ENCODE data around the gene SLC25A12. TPM values are rescaled to one million over a fixed set of nuclear protein-coding genes. Genes with fewer than 3 reads are reported as not detected.

Gene SLC25A12
- total and polyA plus RNA-seq, 10 of the 15 experiments (the other 5 are each of a cell fraction or from before 2014, with no cell fraction given): 20.9 to 50.0 (median 33.0) TPM

DNA sequence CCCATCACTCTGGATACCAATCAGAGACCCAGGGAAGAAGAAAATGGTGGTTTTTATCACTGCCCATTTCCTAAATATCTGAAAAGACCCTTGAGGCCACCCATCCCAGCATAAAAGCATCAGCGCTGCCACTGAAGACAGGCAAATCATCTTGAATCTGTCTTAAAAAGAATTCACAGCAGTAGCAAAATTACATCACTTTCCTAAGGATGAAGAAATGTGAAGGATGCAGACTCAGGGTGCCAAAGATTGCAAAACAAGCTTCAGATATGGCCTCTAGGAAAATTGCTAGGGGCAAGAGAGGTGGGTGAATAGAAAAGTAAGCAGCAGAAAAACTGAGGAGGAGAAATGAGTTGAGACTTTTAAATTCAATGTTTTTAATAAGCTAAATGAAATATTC is 70.0 kb downstream of the SLC25A12 start:
- WGBS (ENCODE audit: insufficient coverage, insufficient replicate concordance, low lambda C conversion rate, missing lambda C conversion rate): 94% methylated on average over 1 of the region's 1 CpG
- CTCF ChIA-PET: interaction anchor here (1.5 kb wide), 1 partner anchor 280 kb away, joined by 7 read pairs; no protein-coding TSS in a partner anchor

More for the DNA sequence above, 70.0 kb downstream of the SLC25A12 start:
- Histone ChIP-seq H2AFZ (ENCODE audit: control insufficient read depth, low read depth, low read length) (no peak overlapping the region), H3K4me2 (ENCODE audit: control insufficient read depth, insufficient read depth) (no peak overlapping the region), H3K36me3 (ENCODE audit: control insufficient read depth in 2 of 2, insufficient read depth in 2 of 2, low read length in 1 of 2) (peaks cover 1 to 6% of the 10 kb centered on the region in 2 experiments; a peak in 3 of 4 replicates), H3K27me3 (replicated peaks in 1 of 2; ENCODE audit: control insufficient read depth in 2 of 2, insufficient read depth in 2 of 2, low read length in 1 of 2) (no peaks in the 10 kb centered on the region), H4K20me1 (ENCODE audit: control insufficient read depth, insufficient read depth) (no peaks in the 10 kb centered on the region), H3K4me3 (no peak overlapping the region), H3K9ac (ENCODE audit: control insufficient read depth, insufficient read depth, low read length) (no peak overlapping the region), H3K79me2 (ENCODE audit: control insufficient read depth, insufficient read depth, low read length) (no peaks in the 10 kb centered on the region), H3K27ac (ENCODE audit: control insufficient read depth, insufficient read depth) (no peak overlapping the region), H3K4me1 (ENCODE audit: control insufficient read depth, insufficient read depth, low read length) (no peaks in the 10 kb centered on the region), H3K9me3 (replicated peaks; ENCODE audit: control insufficient read depth, insufficient read depth, low read length) (no peaks in the 10 kb centered on the region; the same call in 1 of the 3 replicates)
- no peak for ATAC-seq
- POLR2A ChIA-PET: interaction anchor here (0.6 kb wide), 1 partner anchor 79 kb away, joined by 3 read pairs; no protein-coding TSS in a partner anchor
- no peak for FAIRE-seq
- SMC1A ChIA-PET (ENCODE audit: uncharacterized antibody, unreplicated experiment): interaction anchor here (0.7 to 2.3 kb wide), 6 partner anchors 8 to 283 kb away, joined by 3 to 12 read pairs (median 4); no protein-coding TSS in a partner anchor
- RAD21 ChIA-PET (ENCODE audit: unreplicated experiment): interaction anchor here (1.4 kb wide), 1 partner anchor 12 kb away, joined by 3 read pairs; no protein-coding TSS in a partner anchor
- no TSS peak for BruUV-seq (replicated peaks)
- intact Hi-C loops (cut with micrococcal nuclease; ENCODE audit: unreplicated experiment): no loop called here
- DNase-seq (ENCODE audit: low read depth, low spot score): no peak
- no peak for TF ChIP-seq CHD4 (IDR thresholded peaks at IDR 0.05)
- TF ChIP-seq SP1 (IDR thresholded peaks at IDR 0.05; ENCODE audit: low read depth, low read length): no peak
- TF ChIP-seq, protein P1, sequence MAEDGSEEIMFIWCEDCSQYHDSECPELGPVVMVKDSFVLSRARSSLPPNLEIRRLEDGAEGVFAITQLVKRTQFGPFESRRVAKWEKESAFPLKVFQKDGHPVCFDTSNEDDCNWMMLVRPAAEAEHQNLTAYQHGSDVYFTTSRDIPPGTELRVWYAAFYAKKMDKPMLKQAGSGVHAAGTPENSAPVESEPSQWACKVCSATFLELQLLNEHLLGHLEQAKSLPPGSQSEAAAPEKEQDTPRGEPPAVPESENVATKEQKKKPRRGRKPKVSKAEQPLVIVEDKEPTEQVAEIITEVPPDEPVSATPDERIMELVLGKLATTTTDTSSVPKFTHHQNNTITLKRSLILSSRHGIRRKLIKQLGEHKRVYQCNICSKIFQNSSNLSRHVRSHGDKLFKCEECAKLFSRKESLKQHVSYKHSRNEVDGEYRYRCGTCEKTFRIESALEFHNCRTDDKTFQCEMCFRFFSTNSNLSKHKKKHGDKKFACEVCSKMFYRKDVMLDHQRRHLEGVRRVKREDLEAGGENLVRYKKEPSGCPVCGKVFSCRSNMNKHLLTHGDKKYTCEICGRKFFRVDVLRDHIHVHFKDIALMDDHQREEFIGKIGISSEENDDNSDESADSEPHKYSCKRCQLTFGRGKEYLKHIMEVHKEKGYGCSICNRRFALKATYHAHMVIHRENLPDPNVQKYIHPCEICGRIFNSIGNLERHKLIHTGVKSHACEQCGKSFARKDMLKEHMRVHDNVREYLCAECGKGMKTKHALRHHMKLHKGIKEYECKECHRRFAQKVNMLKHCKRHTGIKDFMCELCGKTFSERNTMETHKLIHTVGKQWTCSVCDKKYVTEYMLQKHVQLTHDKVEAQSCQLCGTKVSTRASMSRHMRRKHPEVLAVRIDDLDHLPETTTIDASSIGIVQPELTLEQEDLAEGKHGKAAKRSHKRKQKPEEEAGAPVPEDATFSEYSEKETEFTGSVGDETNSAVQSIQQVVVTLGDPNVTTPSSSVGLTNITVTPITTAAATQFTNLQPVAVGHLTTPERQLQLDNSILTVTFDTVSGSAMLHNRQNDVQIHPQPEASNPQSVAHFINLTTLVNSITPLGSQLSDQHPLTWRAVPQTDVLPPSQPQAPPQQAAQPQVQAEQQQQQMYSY (CRISPR knock-in tag; IDR thresholded peaks at IDR 0.05): no peak
- TF ChIP-seq POLR2AphosphoS2 (IDR thresholded peaks at IDR 0.05; ENCODE audit: low read depth, low read length): no peak
- TF ChIP-seq JUND (IDR thresholded peaks at IDR 0.05; ENCODE audit: low read depth, low read length): no peak
- no peak for TF ChIP-seq RCOR1 (conservative IDR thresholded peaks at IDR 0.05; ENCODE audit: low read depth, low read length)
- no peak for TF ChIP-seq SRF (IDR thresholded peaks at IDR 0.05; ENCODE audit: low read depth in 2 of 2, low read length in 2 of 2)
- no peak for TF ChIP-seq ATF7 (IDR thresholded peaks at IDR 0.05; ENCODE audit: low read depth)
- TF ChIP-seq SMARCA5 (IDR thresholded peaks at IDR 0.05): no peak
- TF ChIP-seq BMI1 (IDR thresholded peaks at IDR 0.05; ENCODE audit: borderline replicate concordance): no peak
- no peak for TF ChIP-seq SMAD5 (IDR thresholded peaks at IDR 0.05; ENCODE audit: low read depth)
- no peak for TF ChIP-seq FOXM1 (IDR thresholded peaks at IDR 0.05; ENCODE audit: low read depth, low read length)
- no peak for TF ChIP-seq IRF5 (IDR thresholded peaks at IDR 0.05; ENCODE audit: borderline replicate concordance)
- no peak for TF ChIP-seq SIN3A (IDR thresholded peaks at IDR 0.05; ENCODE audit: low read depth, low read length)
- TF ChIP-seq MXI1 (IDR thresholded peaks at IDR 0.05; ENCODE audit: low read depth, low read length): no peak
- in situ Hi-C loops (cut with MboI): loop anchor here (25.0 kb wide), 1 partner anchor 288 kb away; the partner anchor contains the start of gene DLX2
